IMR-90 (cell line): ENCODE results near the gene KLF13.

Source experiments
- BHLHE40 ChIP-seq: fragments of 150-350 bp; IDR thresholded peaks from 2 replicates; pipeline ENCODE4 v1.6.1; 2016; ENCODE audit warnings: mild to moderate bottlenecking, low read depth, low read length
- CEBPB ChIP-seq: IDR thresholded peaks from 2 replicates; pipeline ENCODE4 v1.6.1; 2012; ENCODE audit warnings: low read depth, low read length, improper control_type of control experiment
- CHD1 ChIP-seq: IDR thresholded peaks from 2 replicates; pipeline ENCODE4 v1.6.1; 2012; ENCODE audit warnings: low read depth, low read length, improper control_type of control experiment
- FOS ChIP-seq: fragments of 150-350 bp; IDR thresholded peaks from 2 replicates; pipeline ENCODE4 v1.6.1; 2016; ENCODE audit warnings: low read depth, low read length
- MAFK ChIP-seq: IDR thresholded peaks from 2 replicates; pipeline ENCODE4 v1.6.1; 2012; ENCODE audit warnings: low read depth, low read length, improper control_type of control experiment
- MAZ ChIP-seq: IDR thresholded peaks from 2 replicates; pipeline ENCODE4 v1.6.1; 2012; ENCODE audit warnings: low read depth, mild to moderate bottlenecking, low read length, improper control_type of control experiment, moderate library complexity, borderline replicate concordance
- MXI1 ChIP-seq: IDR thresholded peaks from 2 replicates; pipeline ENCODE4 v1.6.1; 2012; ENCODE audit warnings: low read depth, mild to moderate bottlenecking, low read length, moderate library complexity, borderline replicate concordance
- NFE2L2 ChIP-seq: fragments of 150-350 bp; IDR thresholded peaks from 2 replicates; pipeline ENCODE4 v1.6.1; 2016; ENCODE audit warnings: low read depth, mild to moderate bottlenecking, low read length
- POLR2A ChIP-seq: IDR thresholded peaks from 2 replicates; pipeline ENCODE4 v1.6.1; 2012; ENCODE audit warnings: mild to moderate bottlenecking, low read depth, low read length
- RCOR1 ChIP-seq: IDR thresholded peaks from 2 replicates; pipeline ENCODE4 v1.6.1; 2012; ENCODE audit warnings: mild to moderate bottlenecking, low read length, improper control_type of control experiment; ENCODE audit not compliant: insufficient replicate concordance
- RFX5 ChIP-seq: IDR thresholded peaks from 2 replicates; pipeline ENCODE4 v1.8.0; 2012; ENCODE audit warnings: low read depth, mild to moderate bottlenecking, low read length, moderate library complexity
- SMC3 ChIP-seq: fragments of 150-350 bp; IDR thresholded peaks from 2 replicates; pipeline ENCODE4 v1.6.1; 2016; ENCODE audit warnings: low read depth, mild to moderate bottlenecking, antibody characterized with exemption, low read length, moderate library complexity
- TF ChIP-seq, protein P1 (sequence below): conservative IDR thresholded peaks from 2 replicates; pipeline ENCODE4 v1.5.1; 2012; ENCODE audit warnings: mild to moderate bottlenecking, low read depth, low read length, improper control_type of control experiment

DNA sequence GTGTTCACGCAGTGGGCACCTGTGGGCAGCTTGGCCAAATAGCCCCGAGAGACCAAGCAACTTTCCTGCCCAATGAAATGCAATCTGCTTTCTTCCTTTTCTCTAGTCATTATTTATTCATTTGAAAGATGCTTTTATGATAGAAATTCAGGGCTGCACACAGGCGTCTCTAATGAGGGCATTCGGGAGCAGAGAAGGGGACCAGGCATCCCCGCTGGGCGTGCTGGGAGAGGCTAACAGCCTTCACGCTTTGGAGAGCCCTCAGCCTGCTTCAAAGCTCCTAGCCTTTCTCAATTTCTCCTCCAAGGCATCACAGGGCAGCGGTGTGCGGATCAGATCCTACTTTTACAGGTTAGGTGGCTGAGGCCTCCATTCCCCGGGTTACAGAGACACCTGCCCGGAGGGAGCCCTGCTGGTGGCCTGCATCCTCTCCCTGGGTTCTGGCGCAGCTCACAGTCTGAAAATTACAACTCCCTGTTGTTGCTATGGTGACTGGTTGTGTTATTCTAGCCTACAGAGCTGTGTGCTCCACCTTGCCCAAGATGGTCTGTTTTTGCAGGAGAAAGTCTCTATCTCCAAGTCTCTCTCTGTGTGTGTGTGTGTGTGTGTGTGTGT, 21.8 kb upstream of the KLF13 start:
- TF ChIP-seq POLR2A (no peak), SMC3 (no peak), CHD1 (no peak), BHLHE40 (no peak), RFX5 (no peak), NFE2L2 (no peak), RCOR1 (no peak), MXI1 (no peak), CEBPB (no peak), MAZ (no peak), MAFK (no peak), FOS (no peak)
- TF ChIP-seq, protein P1, sequence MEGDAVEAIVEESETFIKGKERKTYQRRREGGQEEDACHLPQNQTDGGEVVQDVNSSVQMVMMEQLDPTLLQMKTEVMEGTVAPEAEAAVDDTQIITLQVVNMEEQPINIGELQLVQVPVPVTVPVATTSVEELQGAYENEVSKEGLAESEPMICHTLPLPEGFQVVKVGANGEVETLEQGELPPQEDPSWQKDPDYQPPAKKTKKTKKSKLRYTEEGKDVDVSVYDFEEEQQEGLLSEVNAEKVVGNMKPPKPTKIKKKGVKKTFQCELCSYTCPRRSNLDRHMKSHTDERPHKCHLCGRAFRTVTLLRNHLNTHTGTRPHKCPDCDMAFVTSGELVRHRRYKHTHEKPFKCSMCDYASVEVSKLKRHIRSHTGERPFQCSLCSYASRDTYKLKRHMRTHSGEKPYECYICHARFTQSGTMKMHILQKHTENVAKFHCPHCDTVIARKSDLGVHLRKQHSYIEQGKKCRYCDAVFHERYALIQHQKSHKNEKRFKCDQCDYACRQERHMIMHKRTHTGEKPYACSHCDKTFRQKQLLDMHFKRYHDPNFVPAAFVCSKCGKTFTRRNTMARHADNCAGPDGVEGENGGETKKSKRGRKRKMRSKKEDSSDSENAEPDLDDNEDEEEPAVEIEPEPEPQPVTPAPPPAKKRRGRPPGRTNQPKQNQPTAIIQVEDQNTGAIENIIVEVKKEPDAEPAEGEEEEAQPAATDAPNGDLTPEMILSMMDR, result no peak
